Liver (tissue), 3 donors: ENCODE data around the gene ALG5.

Experiments
- ATF3 ChIP-seq: IDR thresholded peaks from 2 replicates; pipeline ENCODE4 v1.6.1; 2016; ENCODE audit warnings: antibody characterized with exemption
- CTCF ChIP-seq: fragments of 150-350 bp; IDR thresholded peaks from 2 replicates; pipeline ENCODE4 v1.5.1; 2017; ENCODE audit warnings: improper control_type of control experiment, low read depth, low read length; ENCODE audit not compliant: missing input control
- FOXA2 ChIP-seq: IDR thresholded peaks from 2 replicates; pipeline ENCODE4 v1.6.1; 2016; ENCODE audit warnings: antibody characterized with exemption
- HNF4G ChIP-seq: IDR thresholded peaks from 2 replicates; pipeline ENCODE4 v1.6.1; 2016; ENCODE audit warnings: antibody characterized with exemption
- JUND ChIP-seq, 2 donors: IDR thresholded peaks; 2 replicates each; pipeline ENCODE4 v1.6.1; 2016; ENCODE audit warnings: antibody characterized with exemption in 2 of 2
- MAX ChIP-seq: IDR thresholded peaks from 2 replicates; pipeline ENCODE4 v1.6.1; 2016; ENCODE audit warnings: antibody characterized with exemption
- REST ChIP-seq: IDR thresholded peaks from 2 replicates; pipeline ENCODE4 v1.6.1; 2016; ENCODE audit warnings: antibody characterized with exemption, mild to moderate bottlenecking
- TAF1 ChIP-seq: conservative IDR thresholded peaks from 2 replicates; pipeline ENCODE4 v1.6.1; 2016; ENCODE audit warnings: antibody characterized with exemption, mild to moderate bottlenecking
- YY1 ChIP-seq: IDR thresholded peaks from 2 replicates; pipeline ENCODE4 v1.6.1; 2016; ENCODE audit warnings: antibody characterized with exemption, mild to moderate bottlenecking
- ZBTB33 ChIP-seq: IDR thresholded peaks from 2 replicates; pipeline ENCODE4 v1.6.1; 2016; ENCODE audit warnings: antibody characterized with exemption
- donor health status: healthy.
- donor health status: healthy.

- TF ChIP-seq YY1 (no peak), MAX (no peak), TAF1 (no peak), CTCF (no peak), ZBTB33 (no peak), HNF4G (no peak), JUND (IDR thresholded peaks at IDR 0.05) (no peak), FOXA2 (no peak), REST (no peak), ATF3 (no peak)
These were observed 11.3 kb upstream of the ALG5 start for GRCh38 chr13:37010424-37010823.
